ENCODE results near the gene RSU1. TPM values are rescaled to one million over a fixed set of nuclear protein-coding genes. Genes with fewer than 3 reads are reported as not detected.

Gene RSU1
- total and polyA plus RNA-seq, 2 experiments from 2014 or later = 109 to 236 TPM

- H3K9ac ChIP-seq = no peak overlapping the region
- WGBS, 2 experiments (ENCODE audit: low coverage in 1 of 2, low lambda C conversion rate in 2 of 2, missing lambda C conversion rate in 2 of 2) = 77 to 79% methylated on average over 5 of the region's 5 CpGs
- H3F3A ChIP-seq (ENCODE audit: insufficient read depth) = no peaks in the 10 kb centered on the region
- peaks cover 5% of the 10 kb centered on the region; the same call in 1 of the 2 replicates for H3K4me1 ChIP-seq (ENCODE audit: insufficient read depth)
- DNase-seq = no peak
- no peaks in the 10 kb centered on the region for H3K9me3 ChIP-seq (ENCODE audit: low read depth)
- TF ChIP-seq EZH2phosphoT487 (IDR thresholded peaks at IDR 0.05; ENCODE audit: insufficient read depth, low read depth) (no peak), EZH2 (IDR thresholded peaks at IDR 0.05; ENCODE audit: insufficient read depth, poor library complexity, severe bottlenecking) (no peak)
- in situ Hi-C loops (cut with MboI) = no loop called here
- no peak overlapping the region for H3K4me3 ChIP-seq
- H3K4me2 ChIP-seq (ENCODE audit: unreplicated experiment) = no peak overlapping the region
- no peak overlapping the region for H2AFZ ChIP-seq
- H3K79me2 ChIP-seq (ENCODE audit: insufficient read depth) = peaks cover 11% of the 10 kb centered on the region; the same call in 1 of the 2 replicates
- no peak overlapping the region for H3K27ac ChIP-seq
- no peaks in the 10 kb centered on the region for H3K9me2 ChIP-seq (ENCODE audit: insufficient read depth)
- no peaks in the 10 kb centered on the region for H4K20me1 ChIP-seq (ENCODE audit: insufficient read depth)
- H3K27me3 ChIP-seq (replicated peaks; ENCODE audit: insufficient read depth) = no peaks in the 10 kb centered on the region
- peaks cover 5% of the 10 kb centered on the region; the same call in 1 of the 2 replicates for H3K36me3 ChIP-seq (ENCODE audit: low read depth)
These were observed 127.5 kb downstream of the RSU1 start for GRCh38 chr10:16689696-16690095.

DNA sequence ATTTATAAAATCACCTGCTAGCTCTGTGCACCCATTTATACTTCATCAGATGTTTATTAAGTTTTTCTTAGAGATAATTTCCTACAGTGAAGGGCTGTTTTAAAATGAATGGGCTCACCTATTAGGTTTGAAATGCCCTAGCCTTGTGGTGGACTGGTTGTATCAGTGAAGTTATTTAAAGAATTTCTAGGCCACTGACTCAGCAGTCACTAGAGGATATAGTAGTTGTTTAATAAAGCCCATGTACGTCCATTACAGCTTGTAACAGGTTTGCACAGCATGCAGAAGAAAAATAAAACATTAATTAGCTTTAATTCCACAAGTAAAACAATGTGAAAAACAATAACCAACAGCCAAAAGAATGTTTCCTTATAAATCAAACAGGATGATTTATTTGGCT, 128.0 kb downstream of the RSU1 start:
- H3K4me3 ChIP-seq = no peak overlapping the region
- H4K20me1 ChIP-seq (ENCODE audit: insufficient read depth) = no peaks in the 10 kb centered on the region
- H3K27ac ChIP-seq = no peak overlapping the region
- H3K79me2 ChIP-seq (ENCODE audit: insufficient read depth) = peaks cover 11% of the 10 kb centered on the region; the same call in 1 of the 2 replicates
- no peaks in the 10 kb centered on the region for H3K9me3 ChIP-seq (ENCODE audit: low read depth)
- H3K27me3 ChIP-seq (replicated peaks; ENCODE audit: insufficient read depth) = no peaks in the 10 kb centered on the region
- H3F3A ChIP-seq (ENCODE audit: insufficient read depth) = no peaks in the 10 kb centered on the region
- no peak for DNase-seq
- WGBS, 2 experiments (ENCODE audit: low coverage in 1 of 2, low lambda C conversion rate in 2 of 2, missing lambda C conversion rate in 2 of 2) = 39 to 58% methylated on average over 1 of the region's 1 CpG
- no peak overlapping the region for H3K4me2 ChIP-seq (ENCODE audit: unreplicated experiment)
- no peak for TF ChIP-seq EZH2 (IDR thresholded peaks at IDR 0.05; ENCODE audit: insufficient read depth, poor library complexity, severe bottlenecking)
- no peak for TF ChIP-seq EZH2phosphoT487 (IDR thresholded peaks at IDR 0.05; ENCODE audit: insufficient read depth, low read depth)
- peaks cover 5% of the 10 kb centered on the region; the same call in 1 of the 2 replicates for H3K4me1 ChIP-seq (ENCODE audit: insufficient read depth)
- peaks cover 5% of the 10 kb centered on the region; the same call in 1 of the 2 replicates for H3K36me3 ChIP-seq (ENCODE audit: low read depth)
- no peak overlapping the region for H2AFZ ChIP-seq
- in situ Hi-C loops (cut with MboI) = no loop called here
- no peaks in the 10 kb centered on the region for H3K9me2 ChIP-seq (ENCODE audit: insufficient read depth)
- no peak overlapping the region for H3K9ac ChIP-seq

GRCh38 chr10:16686054-16686902, 130.9 kb downstream of the RSU1 start:
- H3F3A ChIP-seq (ENCODE audit: insufficient read depth) = no peaks in the 10 kb centered on the region
- no peak overlapping the region for H3K9ac ChIP-seq
- H3K79me2 ChIP-seq (ENCODE audit: insufficient read depth) = peaks cover 11% of the 10 kb centered on the region; the same call in 1 of the 2 replicates
- no peaks in the 10 kb centered on the region for H4K20me1 ChIP-seq (ENCODE audit: insufficient read depth)
- no peaks in the 10 kb centered on the region for H3K36me3 ChIP-seq (ENCODE audit: low read depth)
- H3K27me3 ChIP-seq (replicated peaks; ENCODE audit: insufficient read depth) = no peaks in the 10 kb centered on the region
- no peaks in the 10 kb centered on the region for H3K9me3 ChIP-seq (ENCODE audit: low read depth)
- no peak overlapping the region for H3K27ac ChIP-seq
- H3K9me2 ChIP-seq (ENCODE audit: insufficient read depth) = no peaks in the 10 kb centered on the region
- 95 to 100% methylated on average over 2 of the region's 2 CpGs for WGBS, 2 experiments (ENCODE audit: low coverage in 1 of 2, low lambda C conversion rate in 2 of 2, missing lambda C conversion rate in 2 of 2)
- no peak for TF ChIP-seq EZH2 (IDR thresholded peaks at IDR 0.05; ENCODE audit: insufficient read depth, poor library complexity, severe bottlenecking)
- TF ChIP-seq EZH2phosphoT487 (IDR thresholded peaks at IDR 0.05; ENCODE audit: insufficient read depth, low read depth) = no peak
- DNase-seq = no peak
- H3K4me2 ChIP-seq (ENCODE audit: unreplicated experiment) = no peak overlapping the region
- H3K4me1 ChIP-seq (ENCODE audit: insufficient read depth) = peaks cover 5% of the 10 kb centered on the region; the same call in 1 of the 2 replicates
- in situ Hi-C loops (cut with MboI) = no loop called here
- no peak overlapping the region for H3K4me3 ChIP-seq
- no peak overlapping the region for H2AFZ ChIP-seq

DNA sequence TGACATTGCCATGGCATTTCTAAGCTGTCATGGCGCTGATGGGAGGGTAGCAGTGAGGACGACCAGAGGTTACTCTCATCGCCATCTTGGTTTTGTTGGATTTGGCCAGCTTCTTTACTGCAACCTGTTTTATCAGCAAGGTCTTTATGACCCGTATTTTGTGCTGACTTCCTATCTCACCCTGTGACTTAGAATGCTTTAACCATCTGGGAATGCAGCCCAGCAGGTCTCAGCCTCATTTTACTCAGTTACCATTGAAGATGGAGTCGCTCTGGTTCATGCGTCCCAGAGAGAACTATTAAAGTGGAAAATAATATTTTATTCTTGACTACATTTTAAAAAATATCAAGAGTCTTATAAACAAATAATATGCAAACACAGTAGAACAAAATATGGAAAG, 131.7 kb downstream of the RSU1 start:
- Histone ChIP-seq H3K9ac (no peak overlapping the region), H4K20me1 (ENCODE audit: insufficient read depth) (peaks cover 4% of the 10 kb centered on the region; the same call in 1 of the 2 replicates), H2AFZ (no peak overlapping the region), H3K9me3 (ENCODE audit: low read depth) (no peaks in the 10 kb centered on the region), H3K4me2 (ENCODE audit: unreplicated experiment) (no peak overlapping the region), H3K36me3 (ENCODE audit: low read depth) (no peaks in the 10 kb centered on the region), H3K9me2 (ENCODE audit: insufficient read depth) (no peaks in the 10 kb centered on the region), H3K4me3 (no peak overlapping the region), H3K79me2 (ENCODE audit: insufficient read depth) (peaks cover 16% of the 10 kb centered on the region; the same call in 1 of the 2 replicates), H3K27ac (no peak overlapping the region), H3K4me1 (ENCODE audit: insufficient read depth) (peaks cover 5% of the 10 kb centered on the region; the same call in 1 of the 2 replicates), H3F3A (ENCODE audit: insufficient read depth) (no peaks in the 10 kb centered on the region), H3K27me3 (replicated peaks; ENCODE audit: insufficient read depth) (no peaks in the 10 kb centered on the region)
- DNase-seq = no peak
- TF ChIP-seq EZH2phosphoT487 (IDR thresholded peaks at IDR 0.05; ENCODE audit: insufficient read depth, low read depth) = no peak
- no peak for TF ChIP-seq EZH2 (IDR thresholded peaks at IDR 0.05; ENCODE audit: insufficient read depth, poor library complexity, severe bottlenecking)
- in situ Hi-C loops (cut with MboI) = no loop called here
- 98 to 99% methylated on average over 6 of the region's 6 CpGs for WGBS, 2 experiments (ENCODE audit: low coverage in 1 of 2, low lambda C conversion rate in 2 of 2, missing lambda C conversion rate in 2 of 2)

Data from GM23248 (cell line).